Effector CD8-positive, alpha-beta T cell (primary cell): ENCODE data around the gene BBOF1.

Experiments
- DNase-seq: peaks from one replicate; lab custom pipeline; 2025; lab: John Stamatoyannopoulos, UW

BBOF1 gene

DNA sequence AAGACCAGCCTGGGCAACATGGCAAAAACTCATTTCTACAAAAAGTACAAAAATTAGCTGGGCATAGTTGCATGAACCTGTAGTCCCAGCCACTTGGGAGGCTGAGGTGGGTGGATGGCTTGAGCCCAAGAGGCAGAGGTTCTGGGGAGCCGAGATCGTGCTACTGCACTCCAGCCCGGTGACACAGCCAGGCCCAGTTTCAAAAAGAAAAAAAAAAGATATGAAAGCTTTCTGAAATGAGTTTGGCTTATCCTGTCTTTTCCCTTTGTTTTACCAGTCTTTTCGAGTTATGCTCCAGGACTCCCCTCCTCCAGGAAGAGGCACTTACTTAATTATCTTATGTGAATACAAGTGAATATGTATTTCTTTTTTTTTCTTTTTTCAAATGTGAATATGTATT lies 3.2 kb downstream of the BBOF1 start:
- DNase-seq, result no peak

DNA sequence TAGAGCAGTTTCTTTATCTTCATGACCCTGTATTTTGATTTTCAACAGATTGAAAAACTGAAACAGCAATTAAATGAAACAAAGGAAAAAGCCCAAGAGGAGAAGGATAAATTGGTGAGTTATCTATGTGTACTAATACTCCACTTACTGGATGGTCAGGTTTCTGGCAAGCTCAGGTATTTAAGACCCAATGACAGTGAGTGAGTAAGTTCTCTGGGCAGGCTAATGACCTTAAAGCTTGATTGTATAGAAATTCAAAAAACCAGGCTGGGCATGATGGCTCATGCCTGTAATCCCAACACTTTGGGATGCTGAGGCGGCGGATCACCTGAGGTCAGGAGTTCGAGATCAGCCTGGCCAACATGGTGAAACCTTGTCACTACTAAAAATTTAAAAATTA lies 10.0 kb downstream of the BBOF1 start:
- no peak for DNase-seq

- DNase-seq, result no peak
Observed at GRCh38 chr14:74034572-74034971, 15.4 kb downstream of the BBOF1 start.

- no peak for DNase-seq
Observed at GRCh38 chr14:74035556-74035955, 16.4 kb downstream of the BBOF1 start.

GRCh38 chr14:74038020-74038859 lies 19.1 kb downstream of the BBOF1 start:
- no peak for DNase-seq

DNA sequence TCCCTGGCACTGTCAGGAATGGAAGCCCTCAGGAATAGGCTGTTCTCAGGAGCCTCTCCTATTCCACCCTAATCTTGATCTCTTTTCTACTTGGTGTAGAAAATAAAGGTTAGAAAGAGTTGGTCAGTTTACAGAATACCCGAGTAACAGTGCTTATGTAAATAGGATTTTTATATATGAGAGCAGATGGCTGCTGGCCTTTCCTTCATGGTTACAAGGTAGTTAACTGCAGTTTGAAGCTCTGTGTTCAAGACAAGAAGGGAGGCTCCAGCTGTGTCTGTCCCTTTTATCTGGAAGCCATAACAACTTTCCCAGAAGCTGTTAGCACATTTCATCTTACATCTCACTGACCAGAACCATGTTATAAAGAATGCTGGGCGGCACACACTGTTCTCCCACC lies 23.1 kb downstream of the BBOF1 start:
- no peak for DNase-seq

DNA sequence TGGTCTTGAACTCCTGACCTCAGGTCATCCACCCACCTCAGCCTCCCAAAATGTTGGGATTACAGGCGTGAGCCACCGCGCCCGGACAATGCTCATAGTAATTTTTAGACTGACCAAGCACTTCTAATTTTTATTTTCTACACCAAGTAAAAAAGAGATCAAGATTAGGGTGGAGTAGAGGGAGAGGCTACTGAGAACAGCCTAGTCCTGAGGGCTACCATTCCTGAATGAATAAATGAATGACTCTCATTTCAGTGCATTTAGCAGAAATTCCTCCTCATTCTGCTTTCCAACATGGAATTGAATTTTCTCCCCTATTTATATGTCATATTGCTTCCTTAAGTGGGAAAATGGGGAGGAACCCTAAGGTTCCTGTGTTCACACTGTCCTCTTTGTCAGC lies 26.4 kb downstream of the BBOF1 start:
- DNase-seq, result no peak

DNA sequence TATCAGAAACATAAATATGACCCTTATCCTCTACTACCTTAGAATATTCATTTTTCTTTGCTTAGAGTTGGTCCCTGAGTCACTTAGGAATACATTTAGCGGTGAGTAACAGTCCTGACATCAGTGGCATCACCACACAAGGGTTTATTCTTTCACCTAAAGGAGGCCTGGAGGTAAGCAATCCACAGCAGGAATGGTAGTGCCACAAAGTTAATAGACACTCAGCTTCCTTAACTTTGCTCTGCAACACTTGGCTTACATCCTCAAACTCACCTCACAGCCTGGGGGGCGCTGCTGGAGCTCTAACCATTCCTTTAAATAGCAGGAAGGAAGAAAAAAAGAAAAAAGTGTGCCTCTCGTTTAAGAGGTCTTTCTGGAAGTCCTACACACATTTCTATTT lies 29.1 kb downstream of the BBOF1 start:
- DNase-seq, result no peak

DNA sequence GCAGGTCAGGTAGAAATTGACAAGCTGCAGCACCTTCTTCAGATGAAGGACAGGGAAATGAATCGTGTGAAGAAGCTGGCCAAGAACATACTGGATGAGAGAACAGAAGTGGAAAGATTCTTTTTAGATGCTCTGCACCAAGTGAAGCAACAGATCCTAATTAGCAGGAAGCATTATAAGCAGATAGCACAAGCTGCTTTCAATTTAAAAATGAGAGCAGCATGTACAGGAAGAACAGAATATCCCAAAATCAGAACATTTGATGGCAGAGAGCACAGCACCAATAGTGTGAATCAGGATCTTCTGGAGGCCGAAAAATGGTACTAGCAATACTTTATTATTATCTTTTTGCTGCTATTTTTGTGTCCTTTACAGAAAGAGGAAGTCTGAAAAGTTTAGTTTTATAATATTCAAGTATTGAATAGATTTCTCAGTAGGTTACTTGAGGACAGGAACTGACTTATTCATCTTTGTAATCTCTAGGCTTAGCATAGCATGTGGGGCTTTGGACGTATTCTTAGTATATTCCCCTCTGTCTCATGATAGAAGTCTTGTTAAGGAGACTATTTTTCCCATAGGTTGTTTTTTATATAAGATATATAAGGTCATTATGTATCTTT lies 30.8 kb downstream of the BBOF1 start:
- DNase-seq, result no peak

DNA sequence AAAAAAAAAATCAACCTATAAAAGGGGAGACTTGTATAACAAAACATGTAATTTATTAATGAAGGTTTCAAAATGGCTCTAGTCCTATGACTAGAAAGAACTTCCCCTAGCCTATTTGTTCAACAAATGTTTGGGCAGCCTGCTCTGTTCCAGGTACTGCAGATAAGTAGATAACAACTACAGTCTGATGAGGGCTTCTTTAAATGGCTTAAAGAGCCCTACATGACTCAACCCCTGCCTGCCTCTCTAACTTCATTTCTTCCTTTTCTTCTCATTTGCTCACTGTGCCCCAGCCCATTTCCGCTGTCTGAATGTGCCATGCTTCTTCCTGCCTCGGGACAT lies 43.6 kb downstream of the BBOF1 start:
- DNase-seq, result no peak

GRCh38 chr14:74064426-74064825 lies 45.3 kb downstream of the BBOF1 start:
- DNase-seq, result no peak

DNA sequence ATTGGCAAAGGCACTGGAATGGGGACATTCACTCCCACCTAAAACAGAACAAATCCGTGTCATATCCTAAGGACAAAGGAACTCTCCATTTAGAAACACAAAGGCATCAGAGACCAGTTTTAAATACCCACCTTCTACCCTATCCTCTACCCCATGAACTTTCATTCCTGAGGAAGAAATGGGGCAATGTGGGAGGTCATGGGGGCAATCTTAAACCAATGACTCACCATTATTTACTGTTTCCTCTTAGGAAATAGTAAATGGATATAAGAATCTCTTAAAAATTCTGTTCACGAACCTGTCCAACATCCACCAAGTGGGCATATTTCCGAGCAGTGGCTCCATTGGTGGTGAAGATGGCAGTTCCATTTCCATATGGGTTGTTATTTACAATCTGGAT lies 45.7 kb downstream of the BBOF1 start:
- DNase-seq, result no peak

GRCh38 chr14:74065746-74066575 lies 46.8 kb downstream of the BBOF1 start:
- DNase-seq, result no peak

GRCh38 chr14:74077401-74077800 lies 58.3 kb downstream of the BBOF1 start:
- no peak for DNase-seq

DNA sequence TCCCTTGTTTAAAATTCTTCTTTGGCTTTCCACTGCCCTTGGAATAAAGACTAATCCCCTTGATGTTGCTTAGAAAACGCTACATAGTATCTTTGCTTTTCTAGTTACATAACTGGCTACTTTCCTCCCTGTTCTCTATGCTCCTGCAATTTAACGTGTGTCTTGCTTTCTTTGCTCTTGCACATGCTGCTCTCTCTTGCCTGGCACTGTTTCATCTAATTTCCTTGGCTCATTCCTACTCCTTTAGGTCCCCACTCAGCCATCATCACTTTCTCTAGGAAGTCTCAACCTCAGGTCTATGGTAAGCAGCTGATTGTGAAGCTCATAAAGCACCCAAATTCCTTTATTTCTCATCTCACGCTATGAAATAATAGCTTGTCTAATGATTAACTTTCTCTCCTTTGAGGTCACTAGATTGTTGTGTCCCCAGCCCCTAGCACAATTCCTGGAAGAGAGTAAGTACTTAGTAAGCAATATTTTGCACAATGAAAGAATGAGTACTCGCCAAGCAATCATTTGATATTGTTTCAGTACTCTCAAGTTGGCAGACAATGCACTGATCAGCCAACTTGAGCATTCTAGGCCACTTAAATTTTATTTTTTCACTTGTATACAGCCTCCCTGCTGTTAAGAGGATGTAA lies 61.8 kb downstream of the BBOF1 start:
- no peak for DNase-seq

DNA sequence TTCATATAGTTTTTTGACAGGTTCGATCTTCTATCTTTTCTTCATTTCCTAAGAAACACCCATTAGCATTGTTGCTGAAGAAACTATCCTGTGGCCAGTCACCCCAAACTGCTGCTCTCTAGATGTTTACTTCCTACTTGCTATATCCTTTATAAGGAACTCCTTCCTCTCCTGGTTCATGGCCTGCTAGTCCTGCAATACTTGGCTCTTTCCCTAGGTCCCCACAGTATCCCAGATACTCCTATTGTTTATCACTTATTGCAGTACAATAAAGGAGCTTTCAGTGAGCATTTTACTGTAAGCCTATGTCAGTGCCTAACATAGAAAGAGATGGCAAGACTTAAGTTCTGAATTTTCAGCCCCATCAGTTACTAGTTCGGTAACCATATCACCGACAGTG lies 62.3 kb downstream of the BBOF1 start:
- no peak for DNase-seq

GRCh38 chr14:74083161-74083560 lies 64.0 kb downstream of the BBOF1 start:
- no peak for DNase-seq

DNA sequence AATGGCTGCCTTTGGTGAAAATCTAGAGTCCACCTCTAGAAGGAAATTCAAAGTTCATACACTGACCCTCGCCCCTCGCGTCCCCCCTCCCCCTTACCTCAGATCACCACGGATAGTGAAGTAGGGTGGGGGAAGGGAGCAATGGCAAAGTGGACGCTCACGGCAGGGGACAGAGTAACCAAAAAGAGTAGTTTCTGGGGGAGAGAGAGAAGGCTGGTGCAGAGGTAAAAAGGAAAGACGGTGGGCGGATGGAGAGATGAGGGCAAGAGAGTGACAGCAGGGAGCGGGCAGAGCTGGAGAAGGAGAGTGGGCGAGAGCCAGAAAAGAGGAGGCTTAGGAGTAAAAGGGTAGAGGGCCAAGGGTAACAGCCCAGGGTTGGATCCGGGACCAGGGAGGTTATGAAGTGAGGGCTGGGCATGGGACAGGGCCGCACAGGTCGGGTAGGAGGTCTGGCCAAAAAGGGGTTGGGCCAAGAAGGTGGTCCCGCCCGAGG lies 64.7 kb downstream of the BBOF1 start:
- DNase-seq, result no peak

GRCh38 chr14:74084277-74085046 lies 65.3 kb downstream of the BBOF1 start, which contains the start of the genes ALDH6A1 and LIN52:
Gene ALDH6A1 (minus strand): TSS chr14:74084453. CDS start chr14:74084394, 59 bp downstream.
Gene LIN52 (plus strand): TSS chr14:74084956. CDS start chr14:74084975, 19 bp downstream.
- DNase-seq, result peak; percentile 100

- no peak for DNase-seq
Observed at GRCh38 chr14:74085047-74085637, 66.0 kb downstream of the BBOF1 start.

DNA sequence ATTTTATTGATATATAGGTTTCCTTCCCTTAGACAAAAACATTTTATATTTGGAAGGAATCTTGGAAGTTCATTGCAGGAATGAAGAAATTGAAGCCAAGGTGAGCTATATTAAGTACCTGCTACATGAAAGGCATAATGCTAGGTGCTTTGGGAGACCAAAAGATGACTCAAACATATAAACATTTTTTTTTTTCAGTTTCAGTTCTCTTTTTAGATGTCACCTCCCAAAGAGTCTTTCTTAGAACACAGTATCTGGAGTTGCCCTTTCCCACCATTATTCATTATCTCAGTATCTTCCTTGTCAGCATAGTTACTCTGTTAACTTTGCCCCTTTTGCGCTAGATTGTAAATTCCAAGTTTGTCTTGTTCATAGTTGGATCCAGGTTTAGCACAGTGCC lies 66.7 kb downstream of the BBOF1 start:
- DNase-seq, result no peak
